ENCODE results near the gene RNF207.
"Not testable (repeated sequence)": the region's sequence is repeated elsewhere in the genome, so short reads cannot be mapped to it uniquely, and the experiment has no call there.

The RNF207 gene

DNA sequence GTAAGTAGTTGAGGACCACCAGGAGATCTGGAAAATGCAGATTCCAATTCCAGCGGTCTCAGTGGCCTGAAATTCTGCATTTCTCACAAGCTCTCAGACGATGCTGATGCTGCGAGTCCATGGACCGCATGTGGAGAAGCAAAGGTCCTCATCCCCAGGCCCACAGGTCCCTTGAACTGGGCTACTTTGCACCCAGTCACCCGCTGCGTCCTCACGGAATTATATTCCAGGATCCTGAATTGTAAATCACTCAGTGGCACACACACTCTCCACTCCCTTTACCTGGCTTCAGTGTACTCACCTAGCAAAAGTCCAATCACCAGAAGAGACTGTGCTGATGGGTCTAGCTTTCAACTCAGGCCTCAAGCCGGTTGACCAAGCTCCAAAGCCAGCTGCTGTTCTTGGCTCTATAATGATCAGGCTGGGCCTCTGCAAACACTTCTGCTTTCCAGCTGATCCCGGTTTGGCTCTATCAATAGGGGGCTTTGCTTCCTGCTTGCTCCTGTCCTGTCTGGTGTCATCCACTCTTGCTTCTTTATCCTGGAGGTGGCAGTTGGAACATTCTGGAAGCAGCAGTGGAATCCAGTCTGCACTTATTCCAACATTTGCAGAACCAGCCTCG lies 5.6 kb upstream of the RNF207 start:
- DNase-seq (ENCODE audit: low read depth), result no peak

DNA sequence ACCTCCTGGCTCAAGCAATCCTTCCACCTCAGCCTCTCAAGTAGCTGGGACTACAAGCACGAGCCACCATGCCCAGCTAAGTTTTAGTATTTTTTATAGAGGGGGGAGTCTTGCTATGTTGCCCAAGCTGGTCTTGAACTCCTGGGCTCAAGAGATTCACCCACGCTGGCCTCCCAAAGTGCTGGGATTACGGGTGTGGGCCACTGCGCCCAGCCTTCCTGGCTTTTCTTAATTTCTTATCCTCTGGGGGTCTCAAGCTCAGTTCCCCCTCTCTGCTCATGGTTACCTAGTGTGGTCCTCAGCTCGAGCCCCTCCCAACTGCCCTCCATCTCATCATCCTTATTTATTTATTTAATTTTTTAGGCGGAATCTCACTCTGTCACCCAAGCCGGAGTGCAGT lies 3.7 kb upstream of the RNF207 start:
- DNase-seq (ENCODE audit: low read depth), result no peak

GRCh38 chr1:6206520-6206855 lies 569 bp downstream of the RNF207 start:
- no peak for DNase-seq (ENCODE audit: low read depth)

DNA sequence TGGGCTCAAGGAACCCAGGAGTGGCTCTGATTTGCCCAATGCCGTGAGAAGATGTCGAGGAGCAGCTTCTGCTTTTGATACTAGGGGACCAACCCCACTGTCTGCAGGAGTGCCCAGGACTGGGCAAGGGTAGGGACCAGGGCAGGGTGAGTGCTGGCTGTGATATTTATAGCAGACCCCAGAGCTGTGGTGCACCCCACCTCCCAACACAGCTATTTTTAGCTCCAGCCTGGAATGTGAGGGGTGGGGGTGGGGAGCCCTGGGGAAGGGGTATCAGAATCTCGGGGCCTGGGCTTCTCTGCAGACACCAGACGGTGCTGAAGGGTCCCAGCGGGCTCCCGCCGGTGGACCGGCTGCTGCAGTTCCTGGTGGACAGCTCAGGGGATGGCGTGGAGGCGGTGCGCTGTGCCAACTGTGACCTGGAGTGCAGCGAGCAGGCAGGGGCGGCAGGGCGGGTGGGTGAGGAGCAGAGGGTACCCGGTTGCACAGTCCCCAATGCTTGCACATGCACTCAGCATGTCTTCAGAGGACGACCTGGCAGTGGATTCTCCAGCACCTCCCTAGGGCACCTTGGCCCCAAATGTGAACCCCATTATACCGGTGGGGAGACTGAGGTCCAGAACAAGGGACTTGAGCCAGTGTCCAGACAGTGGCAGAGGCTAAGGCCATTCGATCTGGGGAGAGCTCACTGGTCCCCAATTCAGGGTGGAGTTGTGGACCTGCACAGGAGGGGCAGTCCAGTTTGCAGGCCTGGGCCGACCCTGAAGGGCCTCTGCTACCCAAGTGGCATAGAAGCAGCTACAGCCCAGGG lies 1.4 kb downstream of the RNF207 start:
- DNase-seq (ENCODE audit: low read depth), result no peak

- DNase-seq (ENCODE audit: low read depth), result no peak
Observed at GRCh38 chr1:6207921-6208320, 2.0 kb downstream of the RNF207 start.

GRCh38 chr1:6208723-6209660 lies 3.1 kb downstream of the RNF207 start:
- DNase-seq (ENCODE audit: low read depth), result no peak

GRCh38 chr1:6209661-6210580 lies 4.0 kb downstream of the RNF207 start:
- DNase-seq (ENCODE audit: low read depth), result no peak

DNA sequence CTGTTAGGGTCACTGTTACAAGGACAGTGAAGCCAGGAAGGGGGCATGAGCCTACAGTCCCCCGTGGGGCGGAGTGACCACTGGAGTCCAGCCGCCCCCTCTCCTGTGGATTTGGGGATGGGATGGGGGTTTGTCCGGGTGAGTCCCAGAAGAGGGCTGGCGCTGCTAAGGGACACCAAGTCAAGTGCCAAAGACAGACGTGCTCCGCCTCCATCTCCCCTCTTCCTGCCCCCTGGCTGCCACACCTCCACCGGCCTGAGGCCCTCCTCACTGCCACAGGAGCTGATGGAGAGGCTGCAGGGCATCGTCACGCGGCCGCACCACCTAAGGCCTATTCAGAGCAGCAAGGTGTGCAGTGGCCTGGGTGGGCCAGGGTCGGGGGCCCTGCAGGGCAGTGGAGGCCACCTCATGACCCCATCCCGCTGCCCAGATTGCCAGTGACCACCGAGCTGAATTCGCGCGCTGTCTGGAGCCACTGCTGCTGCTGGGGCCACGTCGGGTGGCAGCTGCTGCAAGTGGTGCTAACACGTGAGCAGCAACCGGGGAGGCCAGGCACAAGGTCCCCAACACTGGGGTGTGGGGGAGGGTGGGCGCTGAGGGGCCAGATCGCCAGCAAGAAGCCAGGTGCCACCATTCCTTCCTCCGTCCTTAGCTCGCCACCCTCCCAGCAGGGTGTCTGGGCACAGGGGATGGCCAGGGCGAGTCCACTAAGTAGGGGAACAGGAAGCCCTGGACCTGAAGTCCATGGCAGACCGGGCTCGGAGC lies 4.9 kb downstream of the RNF207 start:
- DNase-seq (ENCODE audit: low read depth), result no peak

DNA sequence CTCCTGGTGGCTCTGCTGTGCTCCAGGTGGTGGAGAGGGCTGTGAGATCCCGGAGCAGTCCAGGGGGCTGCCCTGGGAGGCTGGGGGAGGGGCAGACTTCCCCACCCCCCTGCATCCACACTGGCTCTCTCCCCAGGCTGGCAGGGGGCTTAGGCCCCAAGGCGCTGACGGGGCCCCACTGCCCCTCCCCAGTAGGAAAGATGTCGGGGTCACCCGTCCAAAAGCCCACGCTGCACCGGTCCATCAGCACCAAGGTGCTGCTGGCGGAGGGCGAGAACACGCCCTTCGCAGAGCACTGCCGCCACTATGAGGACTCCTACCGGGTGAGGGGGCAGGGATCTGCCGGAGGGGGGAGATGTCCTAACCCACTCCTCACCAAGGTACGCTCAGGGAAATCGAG lies 5.8 kb downstream of the RNF207 start:
- no peak for DNase-seq (ENCODE audit: low read depth)

DNA sequence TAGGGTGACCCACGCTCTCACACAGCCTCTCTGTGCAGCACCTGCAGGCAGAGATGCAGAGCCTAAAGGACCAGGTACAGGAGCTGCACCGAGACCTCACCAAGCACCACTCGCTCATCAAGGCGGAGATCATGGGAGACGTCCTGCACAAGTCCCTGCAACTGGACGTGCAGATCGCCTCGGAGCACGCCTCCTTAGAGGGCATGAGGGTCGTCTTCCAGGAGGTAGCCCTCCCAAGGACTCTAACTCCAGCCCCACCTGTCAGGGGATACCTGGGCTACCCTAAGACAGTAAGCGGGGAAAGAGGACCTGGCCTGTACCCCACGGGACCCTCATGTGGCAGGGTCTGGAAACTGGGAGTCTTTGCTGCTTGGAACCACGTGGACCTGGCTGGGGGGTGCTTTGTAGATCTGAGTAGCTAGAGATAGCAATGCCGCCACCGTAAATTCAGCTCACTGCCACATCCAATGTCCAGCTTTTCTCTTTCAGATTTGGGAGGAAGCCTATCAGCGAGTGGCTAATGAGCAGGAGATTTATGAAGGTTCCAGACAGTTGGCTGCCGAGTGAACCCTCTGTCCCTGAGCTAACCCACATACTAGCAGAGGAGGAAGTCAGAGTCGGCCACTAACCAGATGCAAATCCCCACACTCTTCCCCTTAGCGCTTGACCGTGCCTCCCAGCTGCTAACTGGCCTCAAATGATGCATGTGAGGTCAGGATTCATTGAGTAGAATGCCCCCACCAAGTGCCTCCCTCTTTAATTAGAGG lies 6.5 kb downstream of the RNF207 start:
- no peak for DNase-seq (ENCODE audit: low read depth)

DNA sequence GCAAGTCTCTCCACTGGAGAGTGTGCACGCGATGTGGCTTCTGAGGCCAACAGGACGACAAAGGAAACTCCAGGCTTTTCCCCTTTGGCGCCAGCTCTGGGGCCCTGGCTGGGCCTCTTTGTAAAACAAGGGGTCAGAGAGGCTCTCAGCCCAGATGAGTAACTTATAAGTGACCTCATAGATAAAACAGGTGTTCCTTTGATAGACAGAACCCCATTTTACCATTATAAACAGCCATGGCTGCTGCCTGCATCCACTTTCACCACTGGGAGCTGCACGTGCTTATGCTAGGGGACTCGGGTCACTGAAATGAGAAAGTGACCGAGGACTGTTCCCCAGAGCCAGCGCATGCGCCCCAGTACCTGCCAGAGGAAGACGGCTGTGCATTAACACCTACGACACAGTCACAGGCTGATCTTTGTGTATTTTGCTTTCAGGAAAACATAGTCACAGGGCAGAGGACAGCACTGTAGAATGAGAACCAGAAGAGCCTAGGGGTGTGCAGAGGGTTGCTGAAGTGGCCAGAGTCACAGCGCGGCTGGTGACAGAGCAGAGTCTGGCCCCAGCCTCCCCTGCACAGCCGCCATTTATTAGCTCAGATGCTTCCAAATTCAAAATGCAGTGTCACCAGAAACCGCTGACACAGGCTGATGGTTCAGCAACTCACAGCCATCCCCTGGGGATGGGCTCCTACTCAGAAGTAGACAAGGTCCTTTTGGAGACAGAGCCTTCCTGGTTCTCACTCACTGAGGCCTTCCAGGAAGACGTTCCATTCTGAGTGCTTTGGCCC lies 12.7 kb downstream of the RNF207 start:
- DNase-seq (ENCODE audit: low read depth), result no peak

DNA sequence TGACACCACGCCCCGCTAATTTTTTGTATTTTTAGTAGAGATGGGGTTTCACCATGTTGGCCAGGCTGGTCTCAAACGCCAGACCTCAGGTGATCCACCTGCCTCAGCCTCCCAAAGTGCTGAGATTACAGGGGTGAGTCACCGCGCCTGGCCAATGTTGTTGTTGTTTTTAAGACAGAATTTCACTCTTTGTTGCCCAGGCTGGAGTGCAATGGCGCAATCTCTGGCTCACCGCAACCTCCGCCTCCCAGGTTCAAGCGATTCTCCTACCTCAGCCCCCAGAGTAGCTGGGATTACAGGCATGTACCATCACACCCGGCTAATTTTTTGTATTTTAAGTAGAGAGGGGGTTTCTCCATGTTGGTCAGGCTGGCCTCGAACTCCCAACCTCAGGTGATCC lies 13.7 kb downstream of the RNF207 start:
- not testable (repeated sequence) for DNase-seq (ENCODE audit: low read depth)

DNA sequence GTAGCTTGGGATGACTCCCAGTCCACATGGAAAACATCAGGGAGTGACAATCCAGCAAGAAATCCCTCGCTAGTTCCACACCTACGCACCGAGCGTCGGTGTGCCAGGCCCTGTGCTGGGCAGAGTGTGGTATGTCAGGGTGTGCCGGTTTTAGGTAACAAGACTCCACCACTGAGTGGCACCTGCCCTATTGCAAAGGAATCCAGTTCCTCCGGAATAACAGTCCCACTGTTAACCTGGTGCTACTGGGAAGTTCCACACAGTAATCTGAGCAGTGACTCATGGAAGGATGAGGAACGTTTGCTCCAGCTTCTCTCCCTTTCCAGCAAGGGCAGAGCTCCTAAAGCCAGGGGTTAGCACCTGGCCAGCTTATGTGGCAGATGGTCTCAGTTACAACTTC lies 14.3 kb downstream of the RNF207 start:
- no peak for DNase-seq (ENCODE audit: low read depth)

DNA sequence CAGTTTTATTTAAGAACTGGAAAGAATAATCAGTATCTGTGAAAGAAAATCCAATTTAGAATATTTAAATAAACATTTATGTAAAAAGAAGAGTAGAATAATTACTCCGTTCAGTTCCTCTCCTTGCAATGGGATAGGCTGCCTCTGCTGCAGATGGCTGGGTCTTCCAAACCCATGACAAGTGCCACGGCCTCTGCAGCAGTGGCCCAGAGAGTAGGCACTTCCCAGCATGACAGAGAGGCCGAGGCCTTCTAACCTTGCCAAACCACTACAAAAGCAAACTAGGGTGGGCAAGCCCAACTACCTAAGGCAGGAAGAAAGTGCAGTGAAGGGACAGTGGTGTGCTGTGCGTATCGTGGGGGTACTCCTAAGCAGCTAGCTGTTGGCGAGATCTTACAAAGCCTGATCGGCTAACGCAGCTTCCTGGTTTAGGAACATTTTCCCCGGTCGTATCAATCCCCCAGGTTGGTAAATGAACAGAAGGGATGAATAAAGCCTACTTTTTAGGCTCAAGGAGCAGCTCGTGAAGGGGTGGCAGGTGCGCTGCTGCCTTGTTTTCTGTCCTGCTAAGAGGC lies 15.4 kb downstream of the RNF207 start:
- no peak for DNase-seq (ENCODE audit: low read depth)

DNA sequence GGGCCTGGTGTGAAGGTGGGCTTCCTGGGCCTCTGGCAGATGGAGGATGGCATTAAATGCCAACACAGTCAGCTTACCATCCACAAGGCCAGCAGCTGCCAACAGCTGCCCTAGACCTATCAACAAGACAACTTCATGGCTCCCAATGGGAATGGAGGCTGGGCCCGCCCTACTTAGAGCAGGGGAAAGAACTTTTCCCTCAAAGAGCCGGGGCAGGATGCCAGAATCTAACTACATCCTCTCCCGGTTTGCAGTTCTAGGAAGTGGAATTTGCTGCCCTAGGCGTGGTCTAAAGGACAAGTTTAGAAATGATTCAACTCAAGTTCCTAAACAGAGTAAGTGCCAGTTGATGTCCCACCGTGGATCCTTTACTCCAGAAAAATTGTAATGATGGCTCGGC lies 16.7 kb downstream of the RNF207 start:
- DNase-seq (ENCODE audit: low read depth), result no peak

DNA sequence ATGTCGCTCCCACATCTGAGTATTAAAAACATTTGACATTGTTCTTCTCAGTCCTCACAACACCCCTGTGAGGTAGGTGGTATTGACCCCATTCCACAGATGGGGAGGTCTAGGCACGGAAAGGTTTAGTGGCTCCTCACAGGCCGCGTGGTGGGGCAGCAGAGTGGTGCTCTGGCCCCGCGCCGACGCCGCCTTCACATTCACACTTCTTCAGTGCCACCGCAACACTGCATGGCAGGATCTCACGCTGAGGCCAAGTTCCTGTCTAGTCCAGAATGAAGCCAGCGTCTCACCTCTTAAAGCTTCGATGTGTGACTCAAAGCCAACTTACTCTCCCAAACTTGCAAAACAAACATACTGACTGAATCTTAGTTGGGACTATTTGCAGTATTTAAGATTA lies 17.7 kb downstream of the RNF207 start:
- DNase-seq (ENCODE audit: low read depth), result no peak

- DNase-seq (ENCODE audit: low read depth), result no peak
Observed at GRCh38 chr1:6224718-6225117, 18.8 kb downstream of the RNF207 start.

DNA sequence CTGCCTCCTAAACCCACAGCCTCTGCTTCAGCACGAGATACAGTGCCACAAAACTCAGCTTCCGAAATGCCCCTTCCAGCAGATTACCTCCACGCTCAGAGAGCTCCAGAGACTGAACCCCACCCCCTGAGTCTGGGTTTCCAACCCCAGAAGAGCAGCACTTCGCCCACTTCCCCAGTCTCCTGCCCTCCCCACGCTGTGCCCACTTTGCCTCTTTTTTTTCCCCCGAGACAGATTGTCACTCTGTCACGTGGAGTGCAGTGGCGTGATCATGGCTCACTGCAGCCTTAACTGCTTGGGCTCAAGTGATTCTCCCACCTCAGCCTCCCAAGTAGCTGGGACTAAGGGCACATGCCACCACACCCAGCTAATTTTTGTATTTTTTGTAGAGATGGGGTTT lies 19.7 kb downstream of the RNF207 start:
- DNase-seq (ENCODE audit: low read depth), result no peak

GRCh38 chr1:6233376-6233775 lies 27.5 kb downstream of the RNF207 start:
- no peak for DNase-seq (ENCODE audit: low read depth)
